H1 (cell line): Measurements from ENCODE around the gene CABP4. TPM values are rescaled to one million over a fixed set of nuclear protein-coding genes. Genes with fewer than 3 reads are reported as not detected.
A peak's percentile ranks its signal among the peaks of the same experiment; 100 is the strongest.

Source experiments
- CTCF ChIA-PET: fragments of 300-600 bp; sonication (Branson Sonifier 250); formaldehyde crosslinking; loops from one replicate; lab custom pipeline; 2021; ENCODE audit not compliant: partially characterized antibody; lab: Charles Lee
- POLR2A ChIA-PET: fragments of 300-600 bp; sonication (Branson Sonifier 250); formaldehyde crosslinking; loops from one replicate; lab custom pipeline; 2021; ENCODE audit warnings: inconsistent platforms; ENCODE audit not compliant: partially characterized antibody; lab: Charles Lee
- DNase-seq, 2 experiments: peaks; one replicate each; pipeline versions ENCODE4 v3.0.0 to v3.0.0-alpha.2; 2010 to 2022; ENCODE audit warnings: low spot score in 2 of 2, low read depth in 1 of 2, mixed read lengths in 1 of 2
- FAIRE-seq: peaks from 2 replicates; lab custom pipeline; 2011; peaks lifted over from hg19 to GRCh38; lab: Jason Lieb, UNC
- H2AFZ ChIP-seq: 2 replicates; pipeline ENCODE4 v1.8.1; 2012; ENCODE audit warnings: low read length, inconsistent platforms
- H2AK5ac ChIP-seq: 2 replicates; pipeline ENCODE4 v1.6.1; 2013; ENCODE audit warnings: low read depth, low read length
- H2BK120ac ChIP-seq: replicated peaks from 2 replicates; pipeline ENCODE3; 2013; ENCODE audit warnings: low read depth, low read length, inconsistent platforms
- H2BK12ac ChIP-seq: 2 replicates; pipeline ENCODE4 v1.6.1; 2013; ENCODE audit warnings: low read depth, low read length
- H2BK15ac ChIP-seq: 2 replicates; pipeline ENCODE4 v1.6.1; 2013; ENCODE audit warnings: low read length
- H2BK20ac ChIP-seq: 2 replicates; pipeline ENCODE4 v1.6.1; 2013; ENCODE audit warnings: low read length
- H2BK5ac ChIP-seq: 2 replicates; pipeline ENCODE4 v1.6.1; 2013; ENCODE audit warnings: low read depth, low read length
- H3K14ac ChIP-seq: 2 replicates; pipeline ENCODE4 v1.6.1; 2013; ENCODE audit warnings: inconsistent platforms; ENCODE audit not compliant: insufficient read length
- H3K18ac ChIP-seq: 2 replicates; pipeline ENCODE4 v1.6.1; 2013; ENCODE audit warnings: low read length; ENCODE audit errors: extremely low read depth
- H3K23ac ChIP-seq: 2 replicates; pipeline ENCODE4 v1.6.1; 2013; ENCODE audit warnings: inconsistent platforms; ENCODE audit not compliant: insufficient read length
- H3K23me2 ChIP-seq: 2 replicates; pipeline ENCODE4 v1.6.1; 2013; ENCODE audit warnings: low read depth, low read length
- H3K27ac ChIP-seq: 2 replicates; pipeline ENCODE4 v1.6.1; 2011; ENCODE audit warnings: low read depth, low read length, inconsistent platforms
- H3K27me3 ChIP-seq, 4 experiments: replicated peaks in 1 of 4; 1 replicate in 1 of 4; 2 replicates in 3 of 4; pipeline versions ENCODE4 v1.6.1 to v1.8.1; 2011 to 2013; ENCODE audit warnings: low read length in 3 of 4, mild to moderate bottlenecking in 3 of 4, inconsistent platforms in 2 of 4, mixed read lengths in 2 of 4, moderate library complexity in 1 of 4; ENCODE audit not compliant: control insufficient read depth in 3 of 4, insufficient read depth in 3 of 4; ENCODE audit errors: extremely low read depth in 1 of 4
- H3K36me3 ChIP-seq, 4 experiments: 2 replicates each; pipeline versions ENCODE4 v1.6.1 to v1.8.1; 2011 to 2013; ENCODE audit warnings: mild to moderate bottlenecking in 4 of 4, low read length in 3 of 4, moderate library complexity in 2 of 4, control low read depth in 1 of 4, inconsistent platforms in 1 of 4; ENCODE audit not compliant: insufficient read depth in 4 of 4, control insufficient read depth in 2 of 4
- H3K4ac ChIP-seq: replicated peaks from 2 replicates; pipeline ENCODE3; 2013; ENCODE audit warnings: low read length, low read depth, mixed read lengths, inconsistent platforms; ENCODE audit not compliant: insufficient read length
- H3K4me1 ChIP-seq, 4 experiments: replicated peaks in 1 of 4; 1 replicate in 1 of 4; 2 replicates in 3 of 4; pipeline versions ENCODE4 v1.6.1 to v1.8.1; 2011 to 2013; ENCODE audit warnings: low read length in 3 of 4, inconsistent platforms in 2 of 4, mixed read lengths in 1 of 4; ENCODE audit not compliant: insufficient read depth in 4 of 4, control insufficient read depth in 3 of 4
- H3K4me2 ChIP-seq, 2 experiments: 2 replicates each; pipeline versions ENCODE4 v1.6.1 to v1.8.1; 2011 to 2013; ENCODE audit warnings: low read depth in 2 of 2, low read length in 2 of 2, control low read depth in 1 of 2, inconsistent platforms in 1 of 2, mild to moderate bottlenecking in 1 of 2; ENCODE audit not compliant: insufficient read depth in 1 of 2
- H3K4me3 ChIP-seq, 4 experiments: fragments of 200-600, 300-600 bp in 1 of 4; sonication (generic), shearing (Covaris generic), sonication (Bioruptor Twin) in 1 of 4; 2 replicates each; pipeline versions ENCODE4 v1.5.1 to v1.8.1; 2011 to 2016; ENCODE audit warnings: low read length in 4 of 4, low read depth in 3 of 4, control low read depth in 2 of 4, inconsistent platforms in 2 of 4, mild to moderate bottlenecking in 2 of 4, mixed read lengths in 1 of 4, moderate library complexity in 1 of 4; ENCODE audit not compliant: insufficient read depth in 2 of 4; ENCODE audit errors: extremely low read depth in 1 of 4
- H3K56ac ChIP-seq: replicated peaks from 2 replicates; pipeline ENCODE3; 2013; ENCODE audit warnings: low read depth, mild to moderate bottlenecking, mixed read lengths, low read length, inconsistent platforms; ENCODE audit not compliant: insufficient read length
- H3K79me1 ChIP-seq: 2 replicates; pipeline ENCODE4 v1.6.1; 2013; ENCODE audit warnings: low read depth, low read length, control low read depth
- H3K79me2 ChIP-seq, 2 experiments: 2 replicates each; pipeline versions ENCODE4 v1.6.1 to v1.8.1; 2012 to 2013; ENCODE audit warnings: low read length in 2 of 2, mild to moderate bottlenecking in 2 of 2, inconsistent platforms in 1 of 2; ENCODE audit not compliant: insufficient read depth in 2 of 2, control insufficient read depth in 1 of 2
- H3K9ac ChIP-seq, 4 experiments: replicated peaks in 1 of 4; 1 replicate in 1 of 4; 2 replicates in 3 of 4; pipeline versions ENCODE4 v1.6.1 to v1.8.1; 2011 to 2013; ENCODE audit warnings: low read depth in 3 of 4, low read length in 3 of 4, control low read depth in 2 of 4, mild to moderate bottlenecking in 2 of 4, moderate library complexity in 2 of 4, inconsistent platforms in 1 of 4; ENCODE audit errors: extremely low read depth in 1 of 4
- H3K9me3 ChIP-seq, 2 experiments: 2 replicates each; pipeline versions ENCODE4 v1.6.1 to v1.8.1; 2012 to 2013; ENCODE audit warnings: mild to moderate bottlenecking in 2 of 2, moderate library complexity in 2 of 2, control low read depth in 1 of 2, inconsistent platforms in 1 of 2, low read depth in 1 of 2, low read length in 1 of 2, mixed read lengths in 1 of 2; ENCODE audit not compliant: insufficient read depth in 2 of 2
- H4K20me1 ChIP-seq, 2 experiments: replicated peaks in 1 of 2; 2 replicates each; pipeline versions ENCODE3 to v1.8.1; 2011 to 2013; ENCODE audit warnings: inconsistent platforms in 2 of 2, low read length in 2 of 2, mild to moderate bottlenecking in 1 of 2; ENCODE audit not compliant: insufficient read depth in 2 of 2, control insufficient read depth in 1 of 2
- H4K5ac ChIP-seq: 2 replicates; pipeline ENCODE4 v1.6.1; 2013; ENCODE audit warnings: low read length, low read depth, mixed read lengths, inconsistent platforms; ENCODE audit not compliant: insufficient read length
- H4K8ac ChIP-seq: 2 replicates; pipeline ENCODE4 v1.8.0; 2013; ENCODE audit warnings: mild to moderate bottlenecking, moderate library complexity, low read length, inconsistent platforms; ENCODE audit not compliant: insufficient read depth; ENCODE audit errors: extremely low read depth
- H4K91ac ChIP-seq: replicated peaks from 2 replicates; pipeline ENCODE3; 2013; ENCODE audit warnings: low read length, mixed read lengths, inconsistent platforms; ENCODE audit not compliant: insufficient read length
- CBX5 ChIP-seq: fragments of 300-800, 300-1000 bp; sonication (generic); IDR thresholded peaks from 2 replicates; pipeline ENCODE4 v1.7.1; 2016; ENCODE audit warnings: antibody characterized with exemption, low read length, low read depth
- CEBPB ChIP-seq: IDR thresholded peaks from 2 replicates; pipeline ENCODE4 v1.6.1; 2012; ENCODE audit warnings: low read depth, low read length
- SIRT6 ChIP-seq: IDR thresholded peaks from one replicate; pipeline ENCODE4 v1.7.1; 2012; ENCODE audit warnings: low read length, inconsistent platforms
- SIX5 ChIP-seq: IDR thresholded peaks from 2 replicates; pipeline ENCODE4 v1.6.1; 2011; ENCODE audit warnings: mild to moderate bottlenecking, low read depth, low read length
- WGBS, 2 experiments: shearing (Covaris generic) in 1 of 2; methylation state at CpG; one replicate each; pipeline versions ENCODE4 v1.1.6 to v1.1.7; 2013 to 2015; ENCODE audit warnings: low lambda C conversion rate in 2 of 2, mixed read lengths in 2 of 2, inconsistent platforms in 1 of 2, low coverage in 1 of 2, missing lambda C conversion rate in 1 of 2; ENCODE audit not compliant: insufficient replicate concordance in 2 of 2, insufficient coverage in 1 of 2, insufficient read length in 1 of 2; ENCODE audit errors: extremely low coverage in 1 of 2, missing lambda C conversion rate in 1 of 2; 5-methylcytosine and 5-hydroxymethylcytosine counted together
- polyA plus RNA-seq, 7 experiments: library from polyadenylated mRNA; depleted of rRNA in 3 of 7; stranded (reverse) in 5 of 7; unstranded in 2 of 7; fragments of >200 nt in 5 of 7; fragments of 200-250 nt in 2 of 7; gene quantifications; 1 replicate in 5 of 7; 2 replicates in 1 of 7; 4 replicates in 1 of 7; pipeline versions ENCODE4 v1.2.1 to v1.2.3, GENCODE V29; 2011 to 2013; ENCODE audit warnings: missing spikeins in 2 of 7, mixed read lengths in 2 of 7
- total RNA-seq: library from RNA; stranded (reverse); fragmentation: NEBNext Ultra II Directional; extraction: Animal tissue kit (Norgen Biotek cat#: 25700); gene quantifications from 2 replicates; pipeline ENCODE4 v1.2.1, GENCODE V29; 2021

CABP4 gene
- total and polyA plus RNA-seq, 2 of the 8 experiments (the other 6 are each of a cell fraction or from before 2014, with no cell fraction given), result not detected

DNA sequence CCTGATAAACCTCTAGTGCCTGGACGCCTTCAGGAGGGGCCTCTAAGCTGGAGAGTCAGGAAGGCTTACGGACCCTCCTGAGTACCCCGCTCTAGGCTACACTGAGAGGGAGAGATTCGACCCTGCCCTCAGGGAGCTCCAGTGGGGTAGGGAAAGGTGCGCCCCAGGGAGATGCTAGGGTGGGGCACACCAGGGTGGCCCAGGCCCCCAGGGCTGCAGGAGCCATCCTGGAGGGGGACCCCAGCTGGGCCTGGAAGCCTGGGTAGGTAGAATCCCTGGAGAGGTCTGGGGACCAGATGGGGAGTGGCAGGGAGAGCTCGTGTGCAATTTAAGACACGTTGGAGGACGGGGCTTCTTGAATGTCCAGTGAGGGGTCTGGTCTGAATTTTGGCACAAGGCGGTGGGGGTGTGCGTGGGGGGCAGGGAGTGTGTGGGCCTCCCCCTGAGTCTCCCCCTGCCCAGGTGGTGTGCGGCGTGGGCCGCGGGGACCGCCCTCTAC, 35.0 kb upstream of the CABP4 start:
- Histone ChIP-seq H3K27me3 (peaks cover 0 to 8% (median 5%) of the 10 kb centered on the region in 4 experiments; a peak in 4 of 7 replicates), H3K14ac (no peak overlapping the region), H4K91ac (peak overlapping the region; percentile 65), H3K4me1 (peaks cover 4 to 15% (median 10%) of the 10 kb centered on the region in 4 experiments), H3K4me2 (peak overlapping the region; percentile 57 to 83), H2BK12ac (no peak overlapping the region), H2AK5ac (no peak overlapping the region), H3K56ac (peak overlapping the region; percentile 75), H3K4me3 (peak overlapping the region; percentile 32 to 64 (median 36); a peak in 6 of 8 replicates), H3K79me1 (no peaks in the 10 kb centered on the region), H3K79me2 (no peaks in the 10 kb centered on the region), H2AFZ (no peak overlapping the region), H4K8ac (peak overlapping the region; percentile 3; the same call in 1 of the 2 replicates), H2BK20ac (no peak overlapping the region), H4K20me1 (peaks cover 0 to 3% of the 10 kb centered on the region in 2 experiments), H2BK15ac (no peak overlapping the region), H2BK5ac (no peak overlapping the region), H3K4ac (no peak overlapping the region), H3K23me2 (peaks cover 11% of the 10 kb centered on the region; the same call in 1 of the 2 replicates), H3K9me3 (no peaks in the 10 kb centered on the region), H3K23ac (no peak overlapping the region), H2BK120ac (no peak overlapping the region), H3K36me3 (no peaks in the 10 kb centered on the region), H3K18ac (peak overlapping the region; percentile 19; the same call in 1 of the 2 replicates), H3K9ac (peak overlapping the region in 3 of 4 experiments; percentile 20 to 52 (median 47); a peak in 3 of 7 replicates), H3K27ac (no peak overlapping the region), H4K5ac (no peak overlapping the region)
- TF ChIP-seq SIX5 (no peak), CBX5 (no peak), CEBPB (no peak), SIRT6 (no peak)
- ChIA-PET CTCF (interaction anchor here (0.6 to 2.4 kb wide), 5 partner anchors 13 to 388 kb away, joined by 3 to 13 read pairs (median 3); partner anchors contain the start of genes PPP1CA and TBC1D10C), POLR2A (interaction anchor here (0.9 to 10.2 kb wide), 10 partner anchors 8 to 75 kb away, joined by 3 to 104 read pairs (median 4); partner anchors contain the start of genes CORO1B, PPP1CA, PTPRCAP and RAD9A)
- no peak for FAIRE-seq
- 57% methylated on average over 12 of the region's 15 CpGs; no CpG with 5 or more reads in 1 of the 2 experiments for WGBS, 2 experiments
- no peak for DNase-seq
